Heart left ventricle (tissue), 13 donors: ENCODE results near the gene DLK2.

Experiments used
- CTCF ChIP-seq, 12 donors: fragments of 200-600 bp; sonication (generic) in 4 of 12; IDR thresholded peaks; one replicate each; pipeline versions ENCODE4 v1.5.0 to v1.8.0; 2018 to 2022; ENCODE audit warnings: antibody characterized with exemption in 12 of 12, mild to moderate bottlenecking in 5 of 12
- POLR2A ChIP-seq, 2 donors: fragments of 450-650 bp; IDR thresholded peaks; one replicate each; pipeline ENCODE4 v1.6.1; 2017; ENCODE audit warnings: antibody characterized with exemption in 2 of 2, mild to moderate bottlenecking in 2 of 2, moderate library complexity in 2 of 2
- donor health status: ischemic (EF 13 %, LVEDD 7.1; RV severe dilation, severe dysfunction).
- donor health status: DM: no; HTN: yes; CAD: no.
- donor health status: DM: no; HTN: no; CAD: no.
- donor health status: ischemic (EF 25% LVEDD 6.9; RV normal size, moderate dysfunction).
- donor health status: ischemic (EF 25% LVEDD 5.7; RV mildly dilated, moderate dysfunction).
- donor health status: ischemic (EF 35%, LVEDD 5.7; RV mildly dilated, moderate dysfunction).
- donor health status: nonischemic (EF 11% LVEDD 7.7; RV severe dilation, severe dysfunction).
- donor health status: DM: yes; HTN: yes; CAD: no.
- donor health status: PGD.
- donor health status: ischemic (EF 29% LVEDD 5.4; RV normal size, mild dysfunction).
- donor health status: nonischemic (EF 23%, LVEDD 6.1; RV moderate dilation, normal function).

DNA sequence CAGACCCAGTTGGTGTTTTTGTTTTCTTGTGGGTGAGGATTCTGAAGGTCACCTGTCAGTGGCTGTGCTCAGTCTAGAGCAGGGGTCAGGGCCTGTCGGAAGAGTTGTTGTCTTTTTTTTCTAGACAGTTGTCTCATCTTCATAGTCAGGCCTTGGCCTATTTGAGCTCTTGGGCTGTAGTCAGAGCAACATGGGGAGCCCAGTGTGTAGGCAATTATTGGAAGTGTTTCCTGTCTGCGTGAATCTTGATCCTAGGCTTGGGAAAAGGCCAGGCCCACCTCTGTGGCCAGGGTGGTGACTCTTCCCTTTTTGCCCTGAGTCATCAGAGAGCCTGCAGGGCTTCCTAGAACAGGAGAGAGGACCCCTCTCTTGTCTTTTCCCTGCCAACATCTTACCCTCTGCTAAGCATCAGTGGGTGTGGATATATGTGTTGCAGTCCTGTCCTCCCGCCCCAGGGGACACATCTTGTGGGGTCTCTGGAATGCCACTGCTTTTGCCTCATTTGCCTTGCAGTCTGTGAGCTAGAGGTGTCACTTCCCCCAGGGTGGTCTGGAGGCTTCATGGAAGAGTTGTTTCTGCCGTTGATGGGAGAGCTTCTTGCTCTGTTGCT is 33.4 kb upstream of the DLK2 start:
- TF ChIP-seq CTCF (IDR thresholded peaks at IDR 0.05): no peak
- no peak for TF ChIP-seq POLR2A (IDR thresholded peaks at IDR 0.05)
